ENCODE measurements around the gene NAIP.
"Not testable (repeated sequence)": the region's sequence is repeated elsewhere in the genome, so short reads cannot be mapped to it uniquely, and the experiment has no call there.

NAIP gene, protein sequence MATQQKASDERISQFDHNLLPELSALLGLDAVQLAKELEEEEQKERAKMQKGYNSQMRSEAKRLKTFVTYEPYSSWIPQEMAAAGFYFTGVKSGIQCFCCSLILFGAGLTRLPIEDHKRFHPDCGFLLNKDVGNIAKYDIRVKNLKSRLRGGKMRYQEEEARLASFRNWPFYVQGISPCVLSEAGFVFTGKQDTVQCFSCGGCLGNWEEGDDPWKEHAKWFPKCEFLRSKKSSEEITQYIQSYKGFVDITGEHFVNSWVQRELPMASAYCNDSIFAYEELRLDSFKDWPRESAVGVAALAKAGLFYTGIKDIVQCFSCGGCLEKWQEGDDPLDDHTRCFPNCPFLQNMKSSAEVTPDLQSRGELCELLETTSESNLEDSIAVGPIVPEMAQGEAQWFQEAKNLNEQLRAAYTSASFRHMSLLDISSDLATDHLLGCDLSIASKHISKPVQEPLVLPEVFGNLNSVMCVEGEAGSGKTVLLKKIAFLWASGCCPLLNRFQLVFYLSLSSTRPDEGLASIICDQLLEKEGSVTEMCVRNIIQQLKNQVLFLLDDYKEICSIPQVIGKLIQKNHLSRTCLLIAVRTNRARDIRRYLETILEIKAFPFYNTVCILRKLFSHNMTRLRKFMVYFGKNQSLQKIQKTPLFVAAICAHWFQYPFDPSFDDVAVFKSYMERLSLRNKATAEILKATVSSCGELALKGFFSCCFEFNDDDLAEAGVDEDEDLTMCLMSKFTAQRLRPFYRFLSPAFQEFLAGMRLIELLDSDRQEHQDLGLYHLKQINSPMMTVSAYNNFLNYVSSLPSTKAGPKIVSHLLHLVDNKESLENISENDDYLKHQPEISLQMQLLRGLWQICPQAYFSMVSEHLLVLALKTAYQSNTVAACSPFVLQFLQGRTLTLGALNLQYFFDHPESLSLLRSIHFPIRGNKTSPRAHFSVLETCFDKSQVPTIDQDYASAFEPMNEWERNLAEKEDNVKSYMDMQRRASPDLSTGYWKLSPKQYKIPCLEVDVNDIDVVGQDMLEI (N-terminal part only)

DNA sequence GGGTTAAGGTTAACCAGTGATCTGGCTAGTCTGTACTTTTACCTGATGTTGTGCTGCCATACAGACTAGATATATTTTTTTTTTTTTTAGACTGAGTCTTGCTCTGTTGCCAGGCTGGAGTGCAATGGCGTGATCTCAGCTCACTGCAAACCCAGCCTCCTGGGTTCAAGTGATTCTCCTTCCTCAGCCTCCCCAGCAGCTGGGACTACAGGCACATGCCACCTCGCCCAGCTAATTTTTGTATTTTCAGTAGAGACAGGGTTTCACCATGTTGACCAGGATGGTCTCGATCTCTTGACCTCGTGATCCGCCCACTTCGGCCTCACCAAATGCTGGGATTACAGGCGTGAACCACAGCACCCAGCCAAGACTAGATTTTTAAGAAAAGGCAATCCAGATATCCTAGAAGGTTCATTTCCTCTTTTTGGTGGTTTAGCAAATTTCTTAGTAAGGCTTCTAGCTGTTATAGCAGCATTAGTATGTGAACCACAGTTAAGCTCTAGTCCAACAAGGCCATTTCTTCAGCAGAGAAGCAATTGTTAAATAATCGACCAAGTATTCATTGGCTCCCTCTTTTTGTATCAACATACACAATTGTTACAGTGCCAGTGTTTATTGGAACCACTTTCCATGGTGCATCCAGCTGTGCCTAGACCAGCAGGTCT is at the start of gene NAIP:
Gene NAIP (minus strand): TSS at position 51 of the 665 bp plus-strand sequence. CDS start 12,424 bp downstream, outside the sequence.
- not testable (repeated sequence) for H3K4me1 ChIP-seq (ENCODE audit: control insufficient read depth, insufficient read depth, low read length); H3K9ac ChIP-seq (ENCODE audit: low read depth, low read length); H3K9me3 ChIP-seq (ENCODE audit: control insufficient read depth, insufficient read depth, low read length); H3K4me3 ChIP-seq (ENCODE audit: low read depth, low read length); H3K27me3 ChIP-seq (ENCODE audit: control insufficient read depth, insufficient read depth, low read length); H3K36me3 ChIP-seq (ENCODE audit: control insufficient read depth, insufficient read depth, low read length)

DNA sequence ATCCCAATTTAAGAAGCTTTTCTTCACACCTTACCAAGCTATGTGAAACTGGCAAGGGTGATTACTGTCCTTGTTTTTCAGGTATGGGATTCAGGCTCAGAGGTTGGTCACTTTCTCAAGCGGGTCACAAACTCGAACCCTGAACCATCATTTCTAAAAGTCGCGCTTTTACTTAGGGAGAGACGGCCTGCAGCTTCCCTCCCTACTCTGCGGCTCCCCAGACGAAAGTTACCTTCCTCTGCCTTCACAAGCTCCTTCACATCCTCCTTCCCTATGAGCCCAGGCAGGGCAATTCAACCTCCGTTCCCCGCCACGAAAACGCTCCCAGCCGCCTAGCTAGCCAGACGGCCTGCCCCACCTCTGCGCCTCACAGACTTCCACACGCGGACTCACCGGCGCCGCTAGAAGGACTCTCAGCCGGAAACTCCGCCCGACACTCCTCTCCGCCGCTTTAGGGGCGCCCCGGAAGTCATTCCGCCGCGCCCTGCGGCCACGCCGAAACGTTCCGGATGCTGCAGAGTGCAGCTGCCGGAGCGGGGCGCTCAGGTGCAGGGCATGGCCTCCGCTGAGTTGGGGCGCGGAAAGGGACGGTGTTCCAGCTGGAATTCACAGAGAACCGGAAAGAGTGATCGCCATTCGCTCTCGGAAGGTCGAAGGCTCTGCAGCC is 42.3 kb upstream of the NAIP start, which contains the start of gene GTF2H2:
Gene GTF2H2 (minus strand): TSS at position 415 of the 667 bp plus-strand sequence. CDS start 4,913 bp downstream, outside the sequence.
- not testable (repeated sequence) for H3K9me3 ChIP-seq (ENCODE audit: control insufficient read depth, insufficient read depth, low read length); H3K36me3 ChIP-seq (ENCODE audit: control insufficient read depth, insufficient read depth, low read length); H3K27me3 ChIP-seq (ENCODE audit: control insufficient read depth, insufficient read depth, low read length); H3K4me1 ChIP-seq (ENCODE audit: control insufficient read depth, insufficient read depth, low read length); H3K9ac ChIP-seq (ENCODE audit: low read depth, low read length); H3K4me3 ChIP-seq (ENCODE audit: low read depth, low read length)

DNA sequence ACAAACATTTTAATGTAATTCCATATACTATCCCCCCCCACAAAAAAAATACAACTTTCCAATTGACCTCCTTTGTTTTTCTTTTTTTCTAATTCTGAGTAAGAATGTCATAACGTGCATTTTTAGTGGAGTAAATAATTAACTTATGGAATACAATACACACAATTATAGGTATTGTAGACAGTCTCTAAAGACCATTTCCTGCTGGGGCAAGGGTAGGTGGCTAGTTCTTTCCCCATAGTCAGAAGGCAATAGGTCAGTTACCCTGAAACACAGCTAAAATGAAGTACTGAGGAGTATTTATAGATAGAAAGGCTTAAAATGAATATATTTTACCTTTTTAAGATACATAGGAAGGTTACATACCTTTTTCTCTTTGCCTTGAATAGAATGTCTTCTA is 36.2 kb upstream of the NAIP start:
- not testable (repeated sequence) for H3K9me3 ChIP-seq (ENCODE audit: control insufficient read depth, insufficient read depth, low read length); H3K4me1 ChIP-seq (ENCODE audit: control insufficient read depth, insufficient read depth, low read length); H3K4me3 ChIP-seq (ENCODE audit: low read depth, low read length); H3K9ac ChIP-seq (ENCODE audit: low read depth, low read length); H3K27me3 ChIP-seq (ENCODE audit: control insufficient read depth, insufficient read depth, low read length); H3K36me3 ChIP-seq (ENCODE audit: control insufficient read depth, insufficient read depth, low read length)

DNA sequence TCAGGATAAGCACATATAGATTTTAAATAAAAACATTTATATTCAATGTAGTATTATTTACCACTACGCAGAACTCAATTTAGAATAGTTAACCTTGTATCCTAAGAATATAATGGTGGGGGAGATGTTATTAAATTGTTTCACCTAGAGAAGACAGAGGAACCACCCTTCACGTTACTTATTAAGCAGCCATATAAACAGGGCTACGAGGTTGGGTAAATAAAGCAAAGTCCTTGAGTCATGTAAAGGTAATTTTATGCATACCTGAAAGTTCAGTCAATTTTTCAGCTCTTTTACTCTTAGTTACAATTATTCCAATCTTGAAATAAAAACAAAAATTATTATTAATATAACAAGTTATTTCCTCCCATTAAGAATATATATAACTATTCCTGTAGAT is 34.3 kb upstream of the NAIP start:
- not testable (repeated sequence) for H3K27me3 ChIP-seq (ENCODE audit: control insufficient read depth, insufficient read depth, low read length); H3K4me3 ChIP-seq (ENCODE audit: low read depth, low read length)

DNA sequence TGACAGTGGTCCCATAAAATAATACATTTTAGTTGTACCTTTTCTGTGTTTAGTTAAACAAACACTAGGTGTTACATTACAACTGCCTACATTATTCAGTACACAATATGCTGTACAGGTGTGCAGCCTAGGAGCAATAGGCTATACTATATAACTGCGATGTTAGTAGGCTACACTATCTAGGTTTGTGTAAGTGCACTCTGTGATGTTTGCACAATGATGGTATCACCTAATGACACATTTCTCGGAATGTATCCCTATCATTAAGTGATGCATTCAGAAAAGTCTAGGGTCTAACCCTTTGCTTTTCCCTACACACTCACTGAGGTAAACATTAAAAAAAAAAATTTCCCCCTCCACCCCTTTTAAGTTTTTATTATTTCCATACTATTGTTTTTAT is 19.7 kb upstream of the NAIP start:
- H3K4me1 ChIP-seq (ENCODE audit: control insufficient read depth, insufficient read depth, low read length); H3K4me3 ChIP-seq (ENCODE audit: low read depth, low read length); H3K36me3 ChIP-seq (ENCODE audit: control insufficient read depth, insufficient read depth, low read length); H3K9me3 ChIP-seq (ENCODE audit: control insufficient read depth, insufficient read depth, low read length); H3K27me3 ChIP-seq (ENCODE audit: control insufficient read depth, insufficient read depth, low read length); H3K9ac ChIP-seq (ENCODE audit: low read depth, low read length): not testable (repeated sequence)

More for the DNA sequence above, 34.3 kb upstream of the NAIP start:
- not testable (repeated sequence) for H3K9me3 ChIP-seq (ENCODE audit: control insufficient read depth, insufficient read depth, low read length); H3K36me3 ChIP-seq (ENCODE audit: control insufficient read depth, insufficient read depth, low read length); H3K4me1 ChIP-seq (ENCODE audit: control insufficient read depth, insufficient read depth, low read length); H3K9ac ChIP-seq (ENCODE audit: low read depth, low read length)

DNA sequence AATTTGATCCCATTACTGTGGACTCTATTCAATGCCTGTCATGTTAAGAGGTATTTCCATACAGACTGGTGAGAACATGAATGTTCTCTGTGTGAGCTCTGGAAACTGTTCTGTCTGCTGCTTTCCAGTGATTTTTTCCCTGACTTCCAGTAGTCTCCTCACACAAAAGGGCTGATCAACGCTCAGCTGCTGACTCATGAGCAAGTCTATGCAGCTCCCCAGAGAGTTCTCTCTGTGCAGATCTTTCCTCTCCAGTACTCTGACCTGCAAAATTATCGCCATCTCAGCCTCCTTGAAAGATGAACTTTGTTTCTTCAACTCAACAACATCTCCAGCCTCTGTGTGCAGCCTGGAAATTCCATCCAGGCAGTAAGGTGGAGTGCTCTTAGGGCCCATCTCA is 19.0 kb upstream of the NAIP start:
- not testable (repeated sequence) for H3K4me1 ChIP-seq (ENCODE audit: control insufficient read depth, insufficient read depth, low read length); H3K4me3 ChIP-seq (ENCODE audit: low read depth, low read length); H3K9ac ChIP-seq (ENCODE audit: low read depth, low read length); H3K27me3 ChIP-seq (ENCODE audit: control insufficient read depth, insufficient read depth, low read length); H3K9me3 ChIP-seq (ENCODE audit: control insufficient read depth, insufficient read depth, low read length); H3K36me3 ChIP-seq (ENCODE audit: control insufficient read depth, insufficient read depth, low read length)

DNA sequence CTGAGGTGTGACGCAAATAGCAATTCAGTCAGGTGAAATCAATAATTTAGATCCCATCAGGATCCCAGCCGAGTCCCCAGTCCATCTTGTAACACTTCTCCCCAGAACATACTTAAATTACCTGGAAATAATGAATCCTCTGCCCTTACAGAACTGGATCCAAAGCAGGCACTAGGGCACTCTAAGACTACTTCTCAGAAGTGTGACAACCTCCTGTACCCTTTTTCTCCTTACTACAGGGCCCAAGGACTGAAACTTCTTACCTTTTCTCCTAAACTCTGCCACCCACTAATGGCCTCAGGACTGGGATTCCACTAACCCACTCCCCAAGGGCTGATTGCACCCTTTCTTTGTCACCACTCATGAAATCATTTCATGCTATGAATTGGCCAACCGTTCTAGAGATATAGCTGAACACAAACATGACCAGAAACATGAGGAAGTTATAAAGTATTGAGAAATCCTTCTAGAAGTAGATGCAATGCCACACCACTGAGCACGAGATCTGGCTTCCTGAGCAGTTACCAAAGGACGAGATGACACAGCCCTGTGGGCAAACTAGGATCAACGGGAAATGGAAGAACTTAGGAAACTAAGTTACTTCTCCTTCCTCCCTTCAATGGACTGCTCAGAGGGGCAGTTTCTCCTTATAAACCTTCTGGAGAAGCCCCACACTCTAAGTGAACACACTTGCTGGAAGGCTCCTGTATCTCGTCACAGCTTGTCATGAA is 6.1 kb upstream of the NAIP start:
- not testable (repeated sequence) for H3K9me3 ChIP-seq (ENCODE audit: control insufficient read depth, insufficient read depth, low read length); H3K27me3 ChIP-seq (ENCODE audit: control insufficient read depth, insufficient read depth, low read length); H3K4me1 ChIP-seq (ENCODE audit: control insufficient read depth, insufficient read depth, low read length); H3K36me3 ChIP-seq (ENCODE audit: control insufficient read depth, insufficient read depth, low read length); H3K9ac ChIP-seq (ENCODE audit: low read depth, low read length); H3K4me3 ChIP-seq (ENCODE audit: low read depth, low read length)

DNA sequence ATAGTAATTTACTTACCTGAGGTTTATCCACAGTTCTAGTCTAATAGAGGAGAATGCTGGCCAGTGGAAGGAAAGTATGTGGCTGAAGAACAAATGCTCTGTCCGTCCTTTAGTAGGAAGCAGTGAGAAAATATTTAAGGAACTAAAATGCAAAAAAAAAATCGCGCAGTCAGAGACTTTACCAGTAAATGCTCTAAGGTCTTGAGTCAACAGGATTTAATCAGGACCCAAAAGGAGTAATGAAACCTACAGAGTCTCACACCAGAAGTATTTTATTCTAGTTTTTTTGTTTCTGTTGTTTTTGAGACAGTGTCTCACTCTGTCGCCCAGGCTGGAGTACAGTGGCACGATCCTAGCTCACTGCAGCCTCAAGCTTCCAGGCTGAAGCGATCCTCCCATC is 4.5 kb downstream of the NAIP start:
- not testable (repeated sequence) for H3K27me3 ChIP-seq (ENCODE audit: control insufficient read depth, insufficient read depth, low read length); H3K4me1 ChIP-seq (ENCODE audit: control insufficient read depth, insufficient read depth, low read length); H3K9ac ChIP-seq (ENCODE audit: low read depth, low read length); H3K9me3 ChIP-seq (ENCODE audit: control insufficient read depth, insufficient read depth, low read length); H3K4me3 ChIP-seq (ENCODE audit: low read depth, low read length); H3K36me3 ChIP-seq (ENCODE audit: control insufficient read depth, insufficient read depth, low read length)

DNA sequence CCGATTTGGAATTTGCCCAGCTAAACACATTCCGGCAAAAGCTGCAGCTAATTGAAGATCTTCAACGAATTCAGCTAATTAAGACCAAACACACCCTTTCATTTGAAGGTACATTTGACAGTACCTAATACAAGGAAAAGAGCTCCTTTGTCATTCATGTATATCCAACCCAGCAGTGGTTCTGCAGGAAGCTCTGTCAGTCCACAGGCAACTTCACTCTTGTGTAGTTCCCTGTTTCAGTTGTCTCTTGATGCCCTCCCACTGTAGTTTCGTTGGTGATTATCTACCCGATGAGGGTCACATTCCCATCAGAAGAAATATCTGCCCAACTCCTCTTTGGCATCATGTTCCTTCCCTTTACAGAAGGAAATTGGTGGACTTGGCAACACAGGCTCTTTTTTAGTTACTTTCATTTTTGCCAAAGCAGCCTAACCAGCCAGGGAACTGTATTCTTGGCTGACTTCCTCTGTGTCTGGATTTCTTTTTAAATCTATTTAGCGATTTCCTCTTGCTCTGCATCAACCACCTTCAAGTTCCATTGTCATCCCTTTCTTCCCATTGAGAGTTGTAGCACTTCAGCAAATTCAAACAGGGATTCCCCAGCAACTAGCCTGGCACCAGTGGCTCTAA is 6.6 kb downstream of the NAIP start:
- H3K36me3 ChIP-seq (ENCODE audit: control insufficient read depth, insufficient read depth, low read length); H3K9me3 ChIP-seq (ENCODE audit: control insufficient read depth, insufficient read depth, low read length): not testable (repeated sequence)

DNA sequence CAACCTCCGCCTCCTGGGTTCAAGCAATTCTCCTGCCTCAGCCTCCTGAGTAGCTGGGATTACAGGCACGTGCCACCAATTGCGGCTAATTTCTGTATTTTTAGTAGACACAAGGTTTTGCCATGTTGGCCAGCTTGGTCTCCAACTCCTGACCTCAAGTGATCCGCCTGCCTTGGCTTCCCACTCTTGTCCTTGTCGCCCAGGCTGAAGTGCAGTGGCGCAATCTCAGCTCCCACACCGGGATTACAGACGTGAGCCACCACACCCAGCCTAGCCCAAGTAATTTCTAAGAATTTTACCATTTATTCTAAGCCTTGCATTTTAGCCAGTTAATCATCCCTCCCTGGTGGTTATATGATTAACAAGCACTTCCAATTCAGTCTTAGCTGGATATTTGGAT is 11.0 kb downstream of the NAIP start:
- no peaks in the 10 kb centered on the region for H3K4me1 ChIP-seq (ENCODE audit: control insufficient read depth, insufficient read depth, low read length)
- no peaks in the 10 kb centered on the region for H3K36me3 ChIP-seq (ENCODE audit: control insufficient read depth, insufficient read depth, low read length)
- no peak overlapping the region for H3K4me3 ChIP-seq (ENCODE audit: low read depth, low read length)
- H3K9ac ChIP-seq (ENCODE audit: low read depth, low read length) = no peak overlapping the region
- no peaks in the 10 kb centered on the region for H3K9me3 ChIP-seq (ENCODE audit: control insufficient read depth, insufficient read depth, low read length)
- no peaks in the 10 kb centered on the region for H3K27me3 ChIP-seq (ENCODE audit: control insufficient read depth, insufficient read depth, low read length)

More for the DNA sequence above, 6.6 kb downstream of the NAIP start:
- H3K4me1 ChIP-seq (ENCODE audit: control insufficient read depth, insufficient read depth, low read length); H3K4me3 ChIP-seq (ENCODE audit: low read depth, low read length); H3K27me3 ChIP-seq (ENCODE audit: control insufficient read depth, insufficient read depth, low read length); H3K9ac ChIP-seq (ENCODE audit: low read depth, low read length): not testable (repeated sequence)

Measured in iPS-15b (cell line).